ENCODE measurements around the gene FAM47B.

FAM47B gene

GRCh38 chrX:34942496-34942895, at the start of gene FAM47B:
Gene FAM47B (plus strand): TSS chrX:34942796. CDS start chrX:34942832, 36 bp downstream.
- no peak for DNase-seq

- no peak for DNase-seq
Measured at GRCh38 chrX:34893741-34894140, 48.9 kb upstream of the FAM47B start.

GRCh38 chrX:34900691-34901090, 41.9 kb upstream of the FAM47B start:
- no peak for DNase-seq

GRCh38 chrX:34901761-34902160, 40.8 kb upstream of the FAM47B start:
- no peak for DNase-seq

- no peak for DNase-seq
Measured at GRCh38 chrX:34903316-34903715, 39.3 kb upstream of the FAM47B start.

- DNase-seq: no peak
Measured at GRCh38 chrX:34909151-34909550, 33.4 kb upstream of the FAM47B start.

DNA sequence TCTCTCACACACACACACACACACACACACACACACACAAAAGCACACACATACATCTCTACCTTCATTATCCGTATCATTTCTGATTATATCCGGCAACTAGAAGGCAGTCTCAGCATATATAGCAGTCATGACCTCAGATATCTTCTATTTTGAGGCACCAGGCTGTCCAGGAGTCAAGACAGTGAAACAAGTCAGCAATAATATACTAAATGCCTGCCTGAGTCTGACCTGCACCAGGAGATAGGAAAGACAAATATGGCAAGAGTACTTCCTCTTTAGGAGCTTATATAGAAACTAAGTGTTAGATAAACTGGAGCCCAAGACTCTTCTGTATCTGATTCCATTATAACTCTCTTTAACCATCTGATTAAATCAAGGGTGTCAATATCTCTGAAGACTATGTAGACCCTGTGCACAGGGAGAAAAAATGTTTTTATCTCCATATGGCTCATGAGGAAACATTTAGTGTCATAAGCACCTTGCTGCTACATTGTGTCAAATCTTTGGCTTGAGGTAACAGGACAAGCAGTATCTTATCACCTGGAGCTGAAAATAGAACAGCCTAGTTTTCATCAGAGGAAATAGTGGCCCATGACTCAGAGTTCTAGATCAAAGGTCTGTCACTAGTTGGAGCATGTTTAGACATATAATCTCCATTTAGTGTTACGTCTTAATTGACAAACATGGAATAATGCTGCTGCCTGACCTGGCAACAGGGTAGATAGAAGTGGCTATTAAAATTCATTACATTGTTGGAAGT, 27.0 kb upstream of the FAM47B start:
- DNase-seq: no peak

DNA sequence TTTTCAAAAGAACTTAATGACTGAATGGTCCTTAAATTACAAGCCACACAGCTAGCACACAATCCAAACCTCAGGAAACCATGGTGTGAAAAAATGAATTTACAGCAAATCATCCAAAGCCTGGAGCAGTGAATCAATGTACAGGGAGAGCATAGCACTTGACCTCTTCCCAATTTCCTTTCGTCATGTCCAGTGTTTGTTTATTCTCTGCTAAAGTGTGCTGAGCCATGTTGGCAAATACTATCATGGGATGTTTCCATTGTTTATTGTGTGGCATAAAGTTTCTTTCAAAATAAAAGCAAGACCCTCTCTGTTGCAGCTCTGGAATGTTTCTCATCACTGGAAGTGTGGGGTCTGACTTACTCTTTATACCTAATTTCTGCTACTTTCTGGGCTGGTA, 25.4 kb upstream of the FAM47B start:
- DNase-seq: no peak

DNA sequence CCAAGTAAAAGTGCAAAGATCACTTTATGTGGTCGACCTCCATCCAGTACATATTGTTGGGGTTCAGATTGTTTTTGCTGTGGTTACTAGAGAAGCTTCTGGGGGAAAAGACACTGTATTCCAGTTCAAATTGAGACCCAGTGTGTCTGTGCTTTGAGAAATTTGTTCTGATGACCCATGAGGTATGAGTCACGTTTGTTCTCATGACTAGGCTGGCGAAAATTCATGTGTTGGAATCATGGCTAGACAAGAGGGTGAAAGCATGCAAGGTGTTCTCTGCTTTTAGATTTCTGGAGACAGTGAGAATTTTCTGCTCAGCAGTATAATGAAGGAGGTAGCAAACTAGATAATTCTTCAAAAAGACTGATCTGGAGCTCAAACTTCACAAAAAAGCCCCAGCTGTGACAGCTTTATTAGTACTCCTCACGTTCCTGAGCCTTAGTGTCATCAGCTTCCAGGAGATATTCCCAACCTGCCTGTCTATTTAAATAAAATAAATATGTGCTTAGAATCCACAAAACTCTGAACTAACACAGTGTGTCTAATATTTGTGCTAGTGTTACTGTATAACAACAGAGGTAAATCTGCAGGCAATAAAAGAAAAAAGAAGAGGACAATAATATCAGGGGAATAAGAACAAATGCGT, 24.4 kb upstream of the FAM47B start:
- DNase-seq: no peak

DNA sequence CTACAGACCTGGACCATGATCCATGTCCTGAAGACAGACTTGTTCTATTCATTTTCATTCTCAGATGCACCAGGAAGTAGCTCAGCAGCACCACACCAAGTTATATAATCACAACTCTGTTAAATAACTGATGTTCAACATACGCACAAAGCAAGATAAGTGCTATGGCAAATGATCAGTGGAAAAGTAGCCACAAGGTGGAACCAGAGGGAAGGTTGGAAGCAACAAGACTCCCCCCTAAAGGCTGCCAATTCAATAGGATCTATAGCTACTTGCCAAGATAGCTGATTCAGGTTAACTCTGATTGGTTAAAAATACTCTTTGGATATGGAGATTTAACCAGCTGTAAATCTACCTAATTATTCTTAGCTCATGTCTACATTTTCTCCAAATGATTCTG, 23.7 kb upstream of the FAM47B start:
- DNase-seq: peak; percentile 22

GRCh38 chrX:34927866-34928265, 14.7 kb upstream of the FAM47B start:
- DNase-seq: no peak

DNA sequence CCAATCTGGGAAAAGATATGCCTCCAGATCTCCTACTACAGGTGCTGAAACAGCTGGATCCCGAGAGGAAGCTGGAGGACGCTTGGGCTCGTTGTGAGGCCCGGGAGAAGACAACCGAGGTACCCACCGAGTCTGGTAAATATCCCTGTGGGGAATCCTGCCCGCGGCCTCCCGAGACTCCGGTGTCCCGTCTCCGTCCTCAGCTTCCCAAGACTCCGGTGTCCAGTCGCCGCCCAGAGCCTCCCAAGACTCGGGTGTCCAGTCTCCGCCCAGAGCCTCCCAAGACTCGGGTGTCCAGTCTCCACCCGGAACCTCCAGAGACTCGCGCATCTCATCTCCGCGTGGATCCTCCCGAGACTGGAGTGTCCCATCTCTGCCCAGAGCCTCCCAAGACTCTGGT, 639 bp downstream of the FAM47B start:
- DNase-seq: no peak

GRCh38 chrX:34956916-34957315, 14.3 kb downstream of the FAM47B start:
- no peak for DNase-seq

DNA sequence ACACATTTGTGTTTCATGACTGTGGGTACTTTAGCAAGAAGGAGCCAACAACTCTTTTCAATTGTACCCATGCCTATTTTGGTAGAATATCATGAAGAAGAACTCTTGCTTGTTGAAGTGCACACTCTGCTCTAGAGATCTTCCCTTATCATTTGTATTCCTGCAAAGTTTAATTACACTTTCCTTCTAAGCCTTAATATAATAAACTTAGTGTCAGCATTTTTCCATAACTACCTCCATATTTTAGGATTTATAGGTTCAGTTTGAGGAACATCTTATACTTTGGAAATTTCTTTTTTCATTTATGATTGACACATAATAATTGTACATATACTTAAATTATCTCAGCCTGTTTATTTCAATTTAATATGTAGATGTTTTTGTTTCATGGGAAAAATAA, 19.1 kb downstream of the FAM47B start:
- DNase-seq: no peak

DNA sequence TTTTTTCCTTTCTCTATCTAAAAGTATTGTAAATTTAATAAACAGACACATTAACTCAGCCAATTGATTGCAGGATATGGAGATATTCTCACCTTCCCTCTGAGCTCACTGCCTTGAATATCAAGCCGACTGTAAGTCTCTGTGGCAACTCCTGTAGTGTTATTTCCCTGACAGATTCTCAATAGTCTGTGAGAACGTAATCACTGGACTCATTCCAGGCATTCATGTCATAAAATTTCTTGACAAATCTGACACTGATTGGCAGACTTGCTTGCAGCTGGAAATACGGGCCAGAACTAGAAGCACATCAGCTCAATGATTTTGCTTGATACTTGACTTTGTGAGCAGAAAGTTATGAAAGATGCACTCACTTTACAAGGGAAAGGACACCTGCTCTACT, 29.6 kb downstream of the FAM47B start:
- no peak for DNase-seq

DNA sequence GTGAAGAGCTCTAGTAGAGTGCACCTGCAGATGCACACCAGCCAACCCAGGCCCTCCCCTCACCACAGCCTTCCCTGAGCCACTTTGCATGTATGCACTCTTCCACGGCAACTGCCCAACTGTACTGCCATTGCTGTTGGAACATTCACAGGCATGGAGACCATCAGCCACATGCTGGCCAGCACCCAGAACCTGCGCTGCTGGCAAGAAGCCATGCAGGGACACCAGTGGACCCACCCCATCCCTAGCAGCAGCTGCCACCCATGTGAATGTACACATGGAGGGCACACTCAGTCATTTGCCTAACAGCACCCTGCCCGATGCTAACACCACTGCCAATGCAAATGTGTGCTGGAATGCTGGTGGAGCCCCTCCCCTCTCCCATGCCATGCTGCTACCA, 35.6 kb downstream of the FAM47B start:
- DNase-seq: no peak

DNA sequence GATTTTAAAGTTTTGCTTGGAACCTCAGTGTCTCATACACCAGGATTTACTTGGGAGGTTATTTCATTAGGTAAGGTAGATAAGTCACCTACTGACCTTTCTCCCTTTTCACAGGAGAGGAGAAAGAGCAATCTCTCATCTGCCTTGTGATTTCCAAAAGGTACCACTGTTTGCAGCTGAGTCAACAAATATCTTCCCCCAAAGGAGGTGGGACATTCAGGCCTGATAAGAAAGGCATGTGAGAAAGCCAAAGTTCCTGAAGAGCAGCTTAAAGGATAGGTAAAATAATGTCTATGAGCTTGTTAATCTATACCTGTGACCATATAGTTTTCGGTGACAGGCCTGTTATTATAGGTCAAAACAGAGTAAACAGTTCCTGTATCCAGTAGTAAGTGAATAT, 45.0 kb downstream of the FAM47B start:
- DNase-seq: no peak

Measured in NCI-H1092 treated with DMSO at 0.1 percent for 48 hours (cell line).